Testis (tissue), 2 donors: ENCODE data around the gene CERK.

Source experiments
- POLR2A ChIP-seq: fragments of 450-650 bp; IDR thresholded peaks from one replicate; pipeline ENCODE4 v1.6.1; 2017; ENCODE audit warnings: antibody characterized with exemption, mild to moderate bottlenecking, moderate library complexity
- TF ChIP-seq, protein P1 (sequence below), 3 experiments: fragments of 450-650 bp in 2 of 3; fragments of 200-600 bp in 1 of 3; sonication (generic) in 1 of 3; IDR thresholded peaks; one replicate each; pipeline ENCODE4 v1.5.1; 2016 to 2019; ENCODE audit warnings: antibody characterized with exemption in 3 of 3, mild to moderate bottlenecking in 2 of 3, moderate library complexity in 1 of 3

DNA sequence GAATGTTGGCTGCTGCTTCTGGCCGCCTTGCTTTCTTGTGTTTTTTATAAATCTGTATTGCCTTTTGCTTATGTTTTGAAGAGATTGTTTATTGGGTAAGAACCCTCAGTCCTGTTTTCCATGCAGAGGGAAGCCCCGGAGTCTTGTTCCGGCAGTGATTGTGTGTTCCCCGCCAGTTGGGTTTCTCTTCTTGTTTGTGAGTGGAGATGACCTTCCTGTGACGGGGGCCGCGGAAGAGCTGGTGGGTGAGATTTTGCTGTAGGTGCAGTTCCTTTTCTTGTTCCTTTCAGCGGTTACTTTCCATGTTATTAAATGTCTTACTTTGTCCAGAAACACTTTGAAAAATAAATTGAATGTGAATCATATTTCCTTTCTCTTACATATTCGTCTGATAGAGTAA is 32.7 kb upstream of the CERK start:
- TF ChIP-seq, protein P1, sequence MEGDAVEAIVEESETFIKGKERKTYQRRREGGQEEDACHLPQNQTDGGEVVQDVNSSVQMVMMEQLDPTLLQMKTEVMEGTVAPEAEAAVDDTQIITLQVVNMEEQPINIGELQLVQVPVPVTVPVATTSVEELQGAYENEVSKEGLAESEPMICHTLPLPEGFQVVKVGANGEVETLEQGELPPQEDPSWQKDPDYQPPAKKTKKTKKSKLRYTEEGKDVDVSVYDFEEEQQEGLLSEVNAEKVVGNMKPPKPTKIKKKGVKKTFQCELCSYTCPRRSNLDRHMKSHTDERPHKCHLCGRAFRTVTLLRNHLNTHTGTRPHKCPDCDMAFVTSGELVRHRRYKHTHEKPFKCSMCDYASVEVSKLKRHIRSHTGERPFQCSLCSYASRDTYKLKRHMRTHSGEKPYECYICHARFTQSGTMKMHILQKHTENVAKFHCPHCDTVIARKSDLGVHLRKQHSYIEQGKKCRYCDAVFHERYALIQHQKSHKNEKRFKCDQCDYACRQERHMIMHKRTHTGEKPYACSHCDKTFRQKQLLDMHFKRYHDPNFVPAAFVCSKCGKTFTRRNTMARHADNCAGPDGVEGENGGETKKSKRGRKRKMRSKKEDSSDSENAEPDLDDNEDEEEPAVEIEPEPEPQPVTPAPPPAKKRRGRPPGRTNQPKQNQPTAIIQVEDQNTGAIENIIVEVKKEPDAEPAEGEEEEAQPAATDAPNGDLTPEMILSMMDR (IDR thresholded peaks at IDR 0.05): no peak
- TF ChIP-seq POLR2A: no peak
